Measurements from ENCODE around the gene PDIA4.

- TF ChIP-seq CTCF (IDR thresholded peaks at IDR 0.05) (no peak), POLR2AphosphoS5 (IDR thresholded peaks at IDR 0.05; ENCODE audit: insufficient read depth in 1 of 2, low read depth in 1 of 2) (no peak)
Observed at GRCh38 chr7:149027055-149027454, 1.2 kb downstream of the PDIA4 start.

Data from vagina (tissue), 2 donors.